ENCODE measurements around the gene SFXN3. TPM values are rescaled to one million over a fixed set of nuclear protein-coding genes. Genes with fewer than 3 reads are reported as not detected.

Gene SFXN3
- total RNA-seq, 1 experiment from 2014 or later = 5.6 TPM

GRCh38 chr10:101080933-101081931 is 50.2 kb downstream of the SFXN3 start (continued):
- TF ChIP-seq ARID4B (CRISPR knock-in tag; IDR thresholded peaks at IDR 0.05; ENCODE audit: borderline replicate concordance) = 0 out of 2 replicates have a peak, but pooled peaks have one; percentile 73
- no peak for TF ChIP-seq EMX1 (CRISPR knock-in tag; IDR thresholded peaks at IDR 0.05)
- 0 out of 2 replicates have a peak, but pooled peaks have one; percentile 41 for TF ChIP-seq USF1 (CRISPR knock-in tag; IDR thresholded peaks at IDR 0.05)
- TF ChIP-seq JUN (CRISPR knock-in tag; IDR thresholded peaks at IDR 0.05) = 0 out of 2 replicates have a peak, but pooled peaks have one; percentile 78
- peak; percentile 70; the same call in 1 of the 2 replicates for TF ChIP-seq TEAD1 (CRISPR knock-in tag; IDR thresholded peaks at IDR 0.05)
- TF ChIP-seq, protein P1, sequence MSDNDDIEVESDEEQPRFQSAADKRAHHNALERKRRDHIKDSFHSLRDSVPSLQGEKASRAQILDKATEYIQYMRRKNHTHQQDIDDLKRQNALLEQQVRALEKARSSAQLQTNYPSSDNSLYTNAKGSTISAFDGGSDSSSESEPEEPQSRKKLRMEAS (CRISPR knock-in tag; IDR thresholded peaks at IDR 0.05) = no peak
- peak; percentile 56; the same call in 1 of the 2 replicates for TF ChIP-seq SMAD4 (CRISPR knock-in tag; IDR thresholded peaks at IDR 0.05)
- TF ChIP-seq ZNF281 (CRISPR knock-in tag; IDR thresholded peaks at IDR 0.05) = 0 out of 2 replicates have a peak, but pooled peaks have one; percentile 59
- no peak for TF ChIP-seq GABPB1 (CRISPR knock-in tag; IDR thresholded peaks at IDR 0.05)
- TF ChIP-seq, protein P2, sequence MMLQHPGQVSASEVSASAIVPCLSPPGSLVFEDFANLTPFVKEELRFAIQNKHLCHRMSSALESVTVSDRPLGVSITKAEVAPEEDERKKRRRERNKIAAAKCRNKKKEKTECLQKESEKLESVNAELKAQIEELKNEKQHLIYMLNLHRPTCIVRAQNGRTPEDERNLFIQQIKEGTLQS (CRISPR knock-in tag; conservative IDR thresholded peaks at IDR 0.05) = no peak

DNA sequence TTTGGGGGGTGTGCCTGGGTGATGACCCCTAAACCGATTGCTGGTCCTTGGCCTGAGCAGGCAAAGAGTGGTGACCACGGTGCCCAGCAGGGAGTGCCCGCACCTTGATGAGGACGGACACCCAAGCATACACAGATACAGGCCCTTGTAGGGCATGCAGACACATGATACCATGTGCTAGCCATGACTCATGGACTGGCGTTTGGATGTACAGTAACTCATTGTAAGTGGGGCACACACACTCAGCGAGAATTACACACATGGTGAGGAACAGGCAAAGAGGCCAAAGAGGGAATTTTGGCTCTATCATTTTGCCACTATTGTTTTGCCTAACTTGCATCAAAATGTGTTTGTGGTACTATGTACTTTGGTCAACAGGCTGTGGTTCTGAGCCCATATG is 54.8 kb downstream of the SFXN3 start:
- Mint-ChIP-seq H3K27ac (no peak overlapping the region), H3K4me1 (no peaks in the 10 kb centered on the region), H3K27me3 (ENCODE audit: low read depth) (peaks cover 40% of the 10 kb centered on the region), H3K4me3 (no peak overlapping the region), H3K36me3 (no peaks in the 10 kb centered on the region), H3K9me3 (no peaks in the 10 kb centered on the region)
- TF ChIP-seq E2F5 (CRISPR knock-in tag; IDR thresholded peaks at IDR 0.05) = no peak
- TF ChIP-seq JAZF1 (CRISPR knock-in tag; IDR thresholded peaks at IDR 0.05) = no peak
- no peak for TF ChIP-seq ZBTB43 (CRISPR knock-in tag; IDR thresholded peaks at IDR 0.05)
- TF ChIP-seq SP1 (CRISPR knock-in tag; conservative IDR thresholded peaks at IDR 0.05) = no peak
- no peak for TF ChIP-seq TEAD4 (CRISPR knock-in tag; IDR thresholded peaks at IDR 0.05)
- TF ChIP-seq CREB1 (CRISPR knock-in tag; IDR thresholded peaks at IDR 0.05) = no peak
- no peak for TF ChIP-seq ZNF281 (CRISPR knock-in tag; IDR thresholded peaks at IDR 0.05)
- no peak for TF ChIP-seq E2F4 (CRISPR knock-in tag; IDR thresholded peaks at IDR 0.05; ENCODE audit: borderline replicate concordance, low read depth)
- TF ChIP-seq IRF2 (CRISPR knock-in tag; IDR thresholded peaks at IDR 0.05; ENCODE audit: borderline replicate concordance, low read depth) = no peak
- DNase-seq (ENCODE audit: low spot score) (no peak), ATAC-seq (no peak)
- ChIA-PET POLR2A (no interaction called here), CTCF (interaction anchor here (1.1 to 4.3 kb wide), 6 partner anchors 10 to 212 kb away, joined by 3 to 19 read pairs (median 12); no protein-coding TSS in a partner anchor)

Measured in WTC11 (cell line).